ENCODE measurements around the gene SLC16A10.
"Not testable (repeated sequence)": the region's sequence is repeated elsewhere in the genome, so short reads cannot be mapped to it uniquely, and the experiment has no call there.

Gene SLC16A10

GRCh38 chr6:111134236-111134869 lies 47.0 kb downstream of the SLC16A10 start:
- DNase-seq = not testable (repeated sequence)

- not testable (repeated sequence) for DNase-seq
Observed at GRCh38 chr6:111137489-111138093, 50.3 kb downstream of the SLC16A10 start.

- DNase-seq = no peak
Observed at GRCh38 chr6:111147440-111147839, 60.1 kb downstream of the SLC16A10 start.

GRCh38 chr6:111148110-111148509 lies 60.8 kb downstream of the SLC16A10 start:
- no peak for DNase-seq

- DNase-seq = no peak
Observed at GRCh38 chr6:111150577-111150976, 63.3 kb downstream of the SLC16A10 start.

- DNase-seq = no peak
Observed at GRCh38 chr6:111154981-111155380, 67.7 kb downstream of the SLC16A10 start.

- DNase-seq = no peak
Observed at GRCh38 chr6:111157412-111157811, 70.1 kb downstream of the SLC16A10 start.

GRCh38 chr6:111159633-111160032 lies 72.3 kb downstream of the SLC16A10 start:
- no peak for DNase-seq

- no peak for DNase-seq
Observed at GRCh38 chr6:111161650-111162049, 74.3 kb downstream of the SLC16A10 start.

- DNase-seq = no peak
Observed at GRCh38 chr6:111162504-111162903, 75.2 kb downstream of the SLC16A10 start.

GRCh38 chr6:111171577-111172400 lies 84.5 kb downstream of the SLC16A10 start:
- DNase-seq = no peak

- DNase-seq = no peak
Observed at GRCh38 chr6:111172563-111172962, 85.3 kb downstream of the SLC16A10 start.

GRCh38 chr6:111173341-111173740 lies 86.0 kb downstream of the SLC16A10 start:
- DNase-seq = no peak

- DNase-seq = no peak
Observed at GRCh38 chr6:111173946-111174345, 86.6 kb downstream of the SLC16A10 start.

- DNase-seq = no peak
Observed at GRCh38 chr6:111175109-111175508, 87.8 kb downstream of the SLC16A10 start.

GRCh38 chr6:111176038-111176759 lies 88.9 kb downstream of the SLC16A10 start:
- DNase-seq = no peak

GRCh38 chr6:111176760-111177099 lies 89.4 kb downstream of the SLC16A10 start:
- no peak for DNase-seq

- DNase-seq = no peak
Observed at GRCh38 chr6:111177131-111177530, 89.8 kb downstream of the SLC16A10 start.

- no peak for DNase-seq
Observed at GRCh38 chr6:111183702-111184517, 96.6 kb downstream of the SLC16A10 start.

GRCh38 chr6:111184827-111185532 lies 97.7 kb downstream of the SLC16A10 start:
- DNase-seq = no peak

- no peak for DNase-seq
Observed at GRCh38 chr6:111185954-111186353, 98.7 kb downstream of the SLC16A10 start.

- DNase-seq = no peak
Observed at GRCh38 chr6:111187874-111188273, 100.6 kb downstream of the SLC16A10 start.
